ENCODE measurements around the gene GAK. TPM values are rescaled to one million over a fixed set of nuclear protein-coding genes. Genes with fewer than 3 reads are reported as not detected.
A peak's percentile ranks its signal among the peaks of the same experiment; 100 is the strongest.

Gene GAK
- total RNA-seq, 1 donor from 2014 or later = 123 TPM

GRCh38 chr4:849478-850175, 82.5 kb downstream of the GAK start:
- H3K36me3 Mint-ChIP-seq (ENCODE audit: unreplicated experiment) = peaks cover 4% of the 10 kb centered on the region
- peak; percentile 18 for DNase-seq
- peaks cover 14% of the 10 kb centered on the region for H3K4me1 Mint-ChIP-seq (ENCODE audit: low read depth, unreplicated experiment)
- H3K9me3 Mint-ChIP-seq (ENCODE audit: unreplicated experiment) = peaks cover 10% of the 10 kb centered on the region
- no peak overlapping the region for H3K27ac Mint-ChIP-seq (ENCODE audit: unreplicated experiment)
- H3K27me3 Mint-ChIP-seq (ENCODE audit: unreplicated experiment) = peaks cover 9% of the 10 kb centered on the region
- no peak overlapping the region for H3K4me3 Mint-ChIP-seq (ENCODE audit: unreplicated experiment)
- TF ChIP-seq CTCF (IDR thresholded peaks at IDR 0.05; ENCODE audit: partially characterized antibody, unreplicated experiment) = no peak

- H3K36me3 Mint-ChIP-seq (ENCODE audit: unreplicated experiment) = peaks cover 9% of the 10 kb centered on the region
- peaks cover 9% of the 10 kb centered on the region for H3K9me3 Mint-ChIP-seq (ENCODE audit: unreplicated experiment)
- H3K4me1 Mint-ChIP-seq (ENCODE audit: low read depth, unreplicated experiment) = peaks cover 15% of the 10 kb centered on the region
- TF ChIP-seq CTCF (IDR thresholded peaks at IDR 0.05; ENCODE audit: partially characterized antibody, unreplicated experiment) = no peak
- DNase-seq = peak; percentile 6
- no peak overlapping the region for H3K4me3 Mint-ChIP-seq (ENCODE audit: unreplicated experiment)
- H3K27ac Mint-ChIP-seq (ENCODE audit: unreplicated experiment) = peak overlapping the region; percentile 55
- peaks cover 11% of the 10 kb centered on the region for H3K27me3 Mint-ChIP-seq (ENCODE audit: unreplicated experiment)
Measured at GRCh38 chr4:848803-849477, 83.2 kb downstream of the GAK start.

GRCh38 chr4:848307-848691, 83.8 kb downstream of the GAK start:
- H3K36me3 Mint-ChIP-seq (ENCODE audit: unreplicated experiment) = peaks cover 9% of the 10 kb centered on the region
- H3K4me1 Mint-ChIP-seq (ENCODE audit: low read depth, unreplicated experiment) = peaks cover 15% of the 10 kb centered on the region
- H3K9me3 Mint-ChIP-seq (ENCODE audit: unreplicated experiment) = peaks cover 9% of the 10 kb centered on the region
- H3K4me3 Mint-ChIP-seq (ENCODE audit: unreplicated experiment) = no peak overlapping the region
- no peak for TF ChIP-seq CTCF (IDR thresholded peaks at IDR 0.05; ENCODE audit: partially characterized antibody, unreplicated experiment)
- peak; percentile 10 for DNase-seq
- H3K27ac Mint-ChIP-seq (ENCODE audit: unreplicated experiment) = no peak overlapping the region
- H3K27me3 Mint-ChIP-seq (ENCODE audit: unreplicated experiment) = peaks cover 11% of the 10 kb centered on the region

GRCh38 chr4:845836-846251, 86.3 kb downstream of the GAK start:
- Mint-ChIP-seq H3K4me3 (ENCODE audit: unreplicated experiment) (peak overlapping the region; percentile 32), H3K9me3 (ENCODE audit: unreplicated experiment) (peaks cover 10% of the 10 kb centered on the region), H3K27me3 (ENCODE audit: unreplicated experiment) (peaks cover 11% of the 10 kb centered on the region), H3K4me1 (ENCODE audit: low read depth, unreplicated experiment) (peaks cover 10% of the 10 kb centered on the region), H3K36me3 (ENCODE audit: unreplicated experiment) (peaks cover 15% of the 10 kb centered on the region), H3K27ac (ENCODE audit: unreplicated experiment) (peak overlapping the region; percentile 18)
- TF ChIP-seq CTCF (IDR thresholded peaks at IDR 0.05; ENCODE audit: partially characterized antibody, unreplicated experiment) = no peak
- DNase-seq = peak; percentile 48

Measured in glutamatergic neuron (in vitro differentiated cells).